HCT116 (cell line): ENCODE measurements around the gene MED13L. TPM values are rescaled to one million over a fixed set of nuclear protein-coding genes. Genes with fewer than 3 reads are reported as not detected.
"Not testable (repeated sequence)": the region's sequence is repeated elsewhere in the genome, so short reads cannot be mapped to it uniquely, and the experiment has no call there.

Experiments
- ATAC-seq: fragments of 200-7000 bp; cut with Tn5 transposase; 2 replicates; pipeline ENCODE4 v1.9.1; 2020; ENCODE audit warnings: mild to moderate bottlenecking, moderate library complexity
- BruUV-seq: library from RNA; stranded (reverse); fragments of 400-500 nt; replicated peaks from 2 replicates; lab custom pipeline; 2021; lab: Mats Ljungman, UMichigan
- CTCF ChIA-PET: fragments of 300-600 bp; sonication (Branson Sonifier 250); formaldehyde crosslinking; loops from one replicate; lab custom pipeline; 2021; ENCODE audit warnings: antibody characterized with exemption; lab: Charles Lee
- POLR2A ChIA-PET: fragments of 300-600, 350-600 bp; sonication (Branson Sonifier 250); formaldehyde crosslinking; loops from one replicate; lab custom pipeline; 2021; ENCODE audit warnings: antibody characterized with exemption; lab: Charles Lee
- RAD21 ChIA-PET, 2 experiments: fragments of 300-600 bp; sonication (Branson Sonifier 250); formaldehyde crosslinking; loops; one replicate each; lab custom pipeline; 2023; ENCODE audit warnings: low total read pairs in 2 of 2; ENCODE audit not compliant: uncharacterized antibody in 2 of 2, unreplicated experiment in 2 of 2, low non-redundant PET in 1 of 2; lab: Charles Lee
- DNase-seq: peaks from one replicate; pipeline ENCODE4 v3.0.0-alpha.2; 2010; ENCODE audit warnings: low read depth, low spot score
- H2AFZ ChIP-seq: fragments of 200-600 bp; shearing (Covaris generic), sonication (generic); 2 replicates; pipeline ENCODE4 v1.6.1; 2017; ENCODE audit warnings: low read depth, mixed run types, mixed read lengths, antibody characterized with exemption, low read length; ENCODE audit not compliant: poor library complexity, severe bottlenecking
- H3K27ac ChIP-seq: 2 replicates; pipeline ENCODE4 v1.5.1; 2012; ENCODE audit warnings: low read depth, low read length
- H3K27me3 ChIP-seq: fragments of 200-600 bp; sonication (generic); 2 replicates; pipeline ENCODE4 v1.6.1; 2016; ENCODE audit warnings: mixed run types, low read length, mixed read lengths; ENCODE audit not compliant: insufficient read depth
- H3K36me3 ChIP-seq, 2 experiments: fragments of 200-500 bp in 1 of 2; fragments of 200-600 bp in 1 of 2; sonication (Bioruptor generic) in 1 of 2; sonication (generic) in 1 of 2; 2 replicates each; pipeline versions ENCODE4 v1.5.1 to v1.6.1; 2014 to 2016; ENCODE audit warnings: low read length in 2 of 2, inconsistent platforms in 1 of 2, mixed read lengths in 1 of 2, mixed run types in 1 of 2; ENCODE audit not compliant: insufficient read depth in 2 of 2, control insufficient read depth in 1 of 2
- H3K4me1 ChIP-seq, 2 experiments: fragments of 200-600 bp in 1 of 2; sonication (generic) in 1 of 2; 2 replicates each; pipeline versions ENCODE4 v1.5.1 to v1.6.1; 2012 to 2017; ENCODE audit warnings: low read length in 2 of 2, inconsistent platforms in 1 of 2, mild to moderate bottlenecking in 1 of 2, mixed read lengths in 1 of 2, mixed run types in 1 of 2, moderate library complexity in 1 of 2; ENCODE audit not compliant: insufficient read depth in 2 of 2, control insufficient read depth in 1 of 2
- H3K4me2 ChIP-seq: fragments of 200-600 bp; sonication (generic); 2 replicates; pipeline ENCODE4 v1.6.1; 2017; ENCODE audit warnings: mixed run types, low read length, mixed read lengths
- H3K4me3 ChIP-seq, 2 experiments: fragments of 200-600 bp in 1 of 2; sonication (generic) in 1 of 2; replicated peaks in 1 of 2; 2 replicates each; pipeline ENCODE4 v1.5.1; 2011 to 2016; ENCODE audit warnings: low read length in 2 of 2, control low read depth in 1 of 2, low read depth in 1 of 2, mild to moderate bottlenecking in 1 of 2, mixed read lengths in 1 of 2, mixed run types in 1 of 2
- H3K79me2 ChIP-seq: fragments of 200-600 bp; sonication (generic); 2 replicates; pipeline ENCODE4 v1.6.1; 2017; ENCODE audit warnings: mild to moderate bottlenecking, mixed run types, low read length, moderate library complexity, mixed read lengths; ENCODE audit not compliant: insufficient read depth
- H3K9ac ChIP-seq: fragments of 200-600 bp; sonication (generic); 2 replicates; pipeline ENCODE4 v1.6.1; 2016; ENCODE audit warnings: low read length, mixed read lengths
- H3K9me2 ChIP-seq: fragments of 200-600 bp; sonication (generic), shearing (Covaris generic); 2 replicates; pipeline ENCODE4 v1.6.1; 2017; ENCODE audit warnings: mixed run types, mild to moderate bottlenecking, moderate library complexity; ENCODE audit not compliant: insufficient read depth
- H3K9me3 ChIP-seq, 2 experiments: fragments of 200-500 bp in 1 of 2; fragments of 200-600 bp in 1 of 2; sonication (Bioruptor generic) in 1 of 2; sonication (generic) in 1 of 2; 2 replicates each; pipeline ENCODE4 v1.6.1; 2014 to 2017; ENCODE audit warnings: low read length in 2 of 2, mixed read lengths in 2 of 2, inconsistent platforms in 1 of 2, low read depth in 1 of 2, mild to moderate bottlenecking in 1 of 2, mixed run types in 1 of 2, moderate library complexity in 1 of 2; ENCODE audit not compliant: control insufficient read depth in 1 of 2, insufficient read depth in 1 of 2
- H4K20me1 ChIP-seq: fragments of 200-600 bp; sonication (generic), shearing (Covaris generic); 2 replicates; pipeline ENCODE4 v1.6.1; 2017; ENCODE audit warnings: mixed run types, mild to moderate bottlenecking, moderate library complexity; ENCODE audit not compliant: insufficient read depth
- CEBPB ChIP-seq: IDR thresholded peaks from 2 replicates; pipeline ENCODE4 v1.6.1; 2012; ENCODE audit warnings: low read depth
- CTCF ChIP-seq, 3 experiments: fragments of 200-600 bp in 1 of 3; sonication (generic) in 1 of 3; IDR thresholded peaks in 2 of 3; conservative IDR thresholded peaks in 1 of 3; 2 replicates each; pipeline ENCODE4 v1.5.1; 2012 to 2017; ENCODE audit warnings: low read depth in 2 of 3, low read length in 2 of 3, antibody characterized with exemption in 1 of 3, borderline replicate concordance in 1 of 3, control low read depth in 1 of 3, mild to moderate bottlenecking in 1 of 3, mixed read lengths in 1 of 3, mixed run types in 1 of 3, moderate library complexity in 1 of 3; ENCODE audit not compliant: insufficient read depth in 1 of 3
- EGR1 ChIP-seq: IDR thresholded peaks from 2 replicates; pipeline ENCODE4 v1.6.1; 2012; ENCODE audit warnings: low read depth
- ELF1 ChIP-seq: IDR thresholded peaks from 2 replicates; pipeline ENCODE4 v1.6.1; 2012; ENCODE audit warnings: low read depth, borderline replicate concordance
- EZH2 ChIP-seq: fragments of 200-600 bp; sonication (generic); IDR thresholded peaks from 2 replicates; pipeline ENCODE4 v1.6.1; 2017; ENCODE audit warnings: antibody characterized with exemption, mixed run types
- FOSL1 ChIP-seq: IDR thresholded peaks from 2 replicates; pipeline ENCODE4 v1.6.1; 2012; ENCODE audit warnings: low read depth
- JUND ChIP-seq: IDR thresholded peaks from 2 replicates; pipeline ENCODE4 v1.6.1; 2012
- RAD21 ChIP-seq: IDR thresholded peaks from 2 replicates; pipeline ENCODE4 v1.6.1; 2012; ENCODE audit warnings: low read depth, mild to moderate bottlenecking
- SRF ChIP-seq: IDR thresholded peaks from 2 replicates; pipeline ENCODE4 v1.6.1; 2012; ENCODE audit warnings: low read depth
- ZNF274 ChIP-seq: fragments of 200-500 bp; sonication (Bioruptor generic); IDR thresholded peaks from 2 replicates; pipeline ENCODE4 v1.6.1; 2014; ENCODE audit warnings: mild to moderate bottlenecking, low read depth, low read length, inconsistent platforms
- intact Hi-C: fragments of 100-400 bp; cut with micrococcal nuclease; formaldehyde crosslinking; loops from 2 replicates; pipeline ENCODE4 v1.10.0; 2022
- total RNA-seq: library from RNA; stranded (reverse); gene quantifications from one replicate; pipeline ENCODE4 v1.2.1, GENCODE V29; 2021; ENCODE audit not compliant: unreplicated experiment
- TF ChIP-seq, protein P1 (sequence below): IDR thresholded peaks from 2 replicates; pipeline ENCODE4 v1.6.1; 2012; ENCODE audit warnings: low read depth
- TF ChIP-seq, protein P2 (sequence below): IDR thresholded peaks from 2 replicates; pipeline ENCODE4 v1.6.1; 2012
- TF ChIP-seq, protein P3 (sequence below): IDR thresholded peaks from 2 replicates; pipeline ENCODE4 v1.6.1; 2012

Gene MED13L
- total RNA-seq, 1 experiment from 2014 or later = 176 TPM

GRCh38 chr12:115979351-115979750 lies 298.1 kb downstream of the MED13L start:
- H3K36me3 ChIP-seq = peaks cover 35 to 47% of the 10 kb centered on the region in 2 experiments; a peak in 3 of 4 replicates
- ATAC-seq = no peak
- BruUV-seq = no TSS peak
- DNase-seq = no peak
- H2AFZ ChIP-seq = no peak overlapping the region
- H3K9ac ChIP-seq = no peak overlapping the region
- no peaks in the 10 kb centered on the region for H3K9me2 ChIP-seq
- no peak overlapping the region for H3K4me3 ChIP-seq
- no peaks in the 10 kb centered on the region for H3K9me3 ChIP-seq
- intact Hi-C loops = no loop called here
- TF ChIP-seq CTCF (IDR thresholded peaks at IDR 0.05 in 2 of 3, conservative IDR thresholded peaks at IDR 0.05 in 1 of 3; ENCODE audit: borderline replicate concordance in 1 of 3, insufficient read depth in 1 of 3, low read depth in 2 of 3, low read length in 2 of 3) = no peak
- no peak for TF ChIP-seq EGR1
- TF ChIP-seq CEBPB = no peak
- TF ChIP-seq RAD21 = no peak
- TF ChIP-seq, protein P1, sequence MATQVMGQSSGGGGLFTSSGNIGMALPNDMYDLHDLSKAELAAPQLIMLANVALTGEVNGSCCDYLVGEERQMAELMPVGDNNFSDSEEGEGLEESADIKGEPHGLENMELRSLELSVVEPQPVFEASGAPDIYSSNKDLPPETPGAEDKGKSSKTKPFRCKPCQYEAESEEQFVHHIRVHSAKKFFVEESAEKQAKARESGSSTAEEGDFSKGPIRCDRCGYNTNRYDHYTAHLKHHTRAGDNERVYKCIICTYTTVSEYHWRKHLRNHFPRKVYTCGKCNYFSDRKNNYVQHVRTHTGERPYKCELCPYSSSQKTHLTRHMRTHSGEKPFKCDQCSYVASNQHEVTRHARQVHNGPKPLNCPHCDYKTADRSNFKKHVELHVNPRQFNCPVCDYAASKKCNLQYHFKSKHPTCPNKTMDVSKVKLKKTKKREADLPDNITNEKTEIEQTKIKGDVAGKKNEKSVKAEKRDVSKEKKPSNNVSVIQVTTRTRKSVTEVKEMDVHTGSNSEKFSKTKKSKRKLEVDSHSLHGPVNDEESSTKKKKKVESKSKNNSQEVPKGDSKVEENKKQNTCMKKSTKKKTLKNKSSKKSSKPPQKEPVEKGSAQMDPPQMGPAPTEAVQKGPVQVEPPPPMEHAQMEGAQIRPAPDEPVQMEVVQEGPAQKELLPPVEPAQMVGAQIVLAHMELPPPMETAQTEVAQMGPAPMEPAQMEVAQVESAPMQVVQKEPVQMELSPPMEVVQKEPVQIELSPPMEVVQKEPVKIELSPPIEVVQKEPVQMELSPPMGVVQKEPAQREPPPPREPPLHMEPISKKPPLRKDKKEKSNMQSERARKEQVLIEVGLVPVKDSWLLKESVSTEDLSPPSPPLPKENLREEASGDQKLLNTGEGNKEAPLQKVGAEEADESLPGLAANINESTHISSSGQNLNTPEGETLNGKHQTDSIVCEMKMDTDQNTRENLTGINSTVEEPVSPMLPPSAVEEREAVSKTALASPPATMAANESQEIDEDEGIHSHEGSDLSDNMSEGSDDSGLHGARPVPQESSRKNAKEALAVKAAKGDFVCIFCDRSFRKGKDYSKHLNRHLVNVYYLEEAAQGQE = no peak
- TF ChIP-seq, protein P2, sequence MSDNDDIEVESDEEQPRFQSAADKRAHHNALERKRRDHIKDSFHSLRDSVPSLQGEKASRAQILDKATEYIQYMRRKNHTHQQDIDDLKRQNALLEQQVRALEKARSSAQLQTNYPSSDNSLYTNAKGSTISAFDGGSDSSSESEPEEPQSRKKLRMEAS = no peak
- TF ChIP-seq, protein P3, sequence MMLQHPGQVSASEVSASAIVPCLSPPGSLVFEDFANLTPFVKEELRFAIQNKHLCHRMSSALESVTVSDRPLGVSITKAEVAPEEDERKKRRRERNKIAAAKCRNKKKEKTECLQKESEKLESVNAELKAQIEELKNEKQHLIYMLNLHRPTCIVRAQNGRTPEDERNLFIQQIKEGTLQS = no peak
- TF ChIP-seq EZH2 = no peak
- no peak for TF ChIP-seq ZNF274
- no peak for TF ChIP-seq ELF1
- TF ChIP-seq JUND = no peak
- TF ChIP-seq SRF = no peak
- TF ChIP-seq FOSL1 = no peak
- TF ChIP-seq, all 23 proteins: peak for 0
- RAD21 ChIA-PET = no interaction called here
- POLR2A ChIA-PET = no interaction called here
- CTCF ChIA-PET = no interaction called here
- no peak overlapping the region for H3K4me2 ChIP-seq
- H3K4me1 ChIP-seq = no peaks in the 10 kb centered on the region
- 0 out of 2 replicates have a peak, but pooled peaks cover 3% of the 10 kb centered on the region for H4K20me1 ChIP-seq
- no peaks in the 10 kb centered on the region for H3K27me3 ChIP-seq
- no peak overlapping the region for H3K27ac ChIP-seq
- H3K79me2 ChIP-seq = peaks cover 60% of the 10 kb centered on the region

DNA sequence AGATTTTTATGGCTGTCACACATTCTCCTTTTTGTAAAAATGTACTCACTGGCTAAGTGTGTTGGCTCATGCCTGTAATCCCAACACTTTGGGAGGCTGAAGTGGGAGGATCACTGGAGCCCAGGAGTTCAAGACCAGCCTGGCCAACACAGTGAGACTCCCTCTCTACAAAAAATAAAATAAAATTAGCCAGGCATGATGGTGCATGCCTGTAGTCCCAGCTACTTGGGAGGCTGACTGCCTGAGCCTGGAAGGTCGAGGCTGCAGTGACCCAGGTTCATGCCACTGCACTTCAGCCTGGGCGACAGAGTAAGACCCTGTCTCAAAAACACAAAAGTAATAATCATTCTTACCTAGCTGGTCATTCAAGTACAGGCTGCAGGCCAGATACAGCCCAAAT lies 300.7 kb downstream of the MED13L start:
- H3K9me2 ChIP-seq, POLR2A ChIA-PET, H3K9ac ChIP-seq, H3K4me3 ChIP-seq, ATAC-seq, H3K9me3 ChIP-seq, DNase-seq, BruUV-seq, RAD21 ChIA-PET, H4K20me1 ChIP-seq, CTCF ChIA-PET, H3K4me2 ChIP-seq, H3K4me1 ChIP-seq, H3K27ac ChIP-seq, intact Hi-C loops, H2AFZ ChIP-seq, H3K27me3 ChIP-seq: not testable (repeated sequence)
- peaks cover 27 to 32% of the 10 kb centered on the region in 2 experiments; a peak in 3 of 4 replicates for H3K36me3 ChIP-seq
- peaks cover 42% of the 10 kb centered on the region for H3K79me2 ChIP-seq
